C4-2B (cell line): Measurements from ENCODE around the gene SNED1.

Source experiments
- H3K27ac ChIP-seq: fragments of 450-650 bp; 2 replicates; pipeline ENCODE4 v1.5.1; 2017
- ZFX ChIP-seq: fragments of 450-650 bp; IDR thresholded peaks from 2 replicates; pipeline ENCODE4 v1.6.1; 2017
- TF ChIP-seq, protein P1 (sequence below): fragments of 450-650 bp; conservative IDR thresholded peaks from 2 replicates; pipeline ENCODE4 v1.5.1; 2017; ENCODE audit warnings: mild to moderate bottlenecking

SNED1 gene

DNA sequence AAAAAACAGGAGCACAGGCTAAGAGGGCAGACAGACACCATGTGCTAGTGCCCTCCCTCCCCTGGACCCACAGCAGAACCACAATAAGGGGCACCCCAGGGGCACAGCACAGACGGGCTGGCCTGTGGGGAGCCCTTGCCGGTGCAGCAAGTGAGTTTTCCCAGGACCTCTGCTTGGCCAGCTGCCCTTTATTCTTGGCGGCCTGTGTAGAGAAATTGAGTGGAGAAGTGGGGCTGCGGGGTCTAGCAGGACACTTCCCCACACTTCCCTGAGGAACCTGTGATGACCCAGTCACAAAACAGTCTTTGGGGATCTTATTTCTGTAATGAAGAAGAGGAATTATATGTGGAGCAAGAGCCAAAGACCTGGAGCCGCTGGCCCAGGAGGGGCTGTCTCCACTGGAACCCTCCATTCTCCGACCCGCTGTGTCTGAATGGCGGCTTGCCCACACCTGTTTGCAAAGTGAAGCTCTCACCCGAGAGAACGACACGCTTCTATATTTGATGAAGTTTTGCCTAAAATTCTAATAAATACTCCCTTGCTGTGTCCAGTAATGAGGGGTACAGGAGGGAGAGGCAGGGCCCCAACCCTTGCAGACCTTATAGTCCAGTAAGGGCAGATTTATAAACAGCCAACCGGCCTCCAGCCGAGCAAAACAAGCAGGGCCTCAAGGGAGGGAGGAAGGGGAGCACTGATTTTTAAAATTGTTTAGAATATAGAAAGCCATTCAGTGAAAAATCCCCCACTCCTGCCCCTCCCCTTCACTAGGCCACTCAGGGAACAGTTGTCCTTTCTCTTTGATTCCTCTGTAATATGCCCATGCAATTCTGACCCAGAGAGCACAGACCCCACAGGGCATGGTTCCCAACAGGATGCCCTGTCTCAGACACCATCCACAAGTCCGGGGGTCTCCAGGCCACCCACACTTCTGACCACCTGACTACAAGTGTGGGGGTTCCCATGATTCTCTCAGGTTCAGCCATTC, 44.7 kb upstream of the SNED1 start:
- H3K27ac ChIP-seq, result no peak overlapping the region
- TF ChIP-seq ZFX, result no peak
- TF ChIP-seq, protein P1, sequence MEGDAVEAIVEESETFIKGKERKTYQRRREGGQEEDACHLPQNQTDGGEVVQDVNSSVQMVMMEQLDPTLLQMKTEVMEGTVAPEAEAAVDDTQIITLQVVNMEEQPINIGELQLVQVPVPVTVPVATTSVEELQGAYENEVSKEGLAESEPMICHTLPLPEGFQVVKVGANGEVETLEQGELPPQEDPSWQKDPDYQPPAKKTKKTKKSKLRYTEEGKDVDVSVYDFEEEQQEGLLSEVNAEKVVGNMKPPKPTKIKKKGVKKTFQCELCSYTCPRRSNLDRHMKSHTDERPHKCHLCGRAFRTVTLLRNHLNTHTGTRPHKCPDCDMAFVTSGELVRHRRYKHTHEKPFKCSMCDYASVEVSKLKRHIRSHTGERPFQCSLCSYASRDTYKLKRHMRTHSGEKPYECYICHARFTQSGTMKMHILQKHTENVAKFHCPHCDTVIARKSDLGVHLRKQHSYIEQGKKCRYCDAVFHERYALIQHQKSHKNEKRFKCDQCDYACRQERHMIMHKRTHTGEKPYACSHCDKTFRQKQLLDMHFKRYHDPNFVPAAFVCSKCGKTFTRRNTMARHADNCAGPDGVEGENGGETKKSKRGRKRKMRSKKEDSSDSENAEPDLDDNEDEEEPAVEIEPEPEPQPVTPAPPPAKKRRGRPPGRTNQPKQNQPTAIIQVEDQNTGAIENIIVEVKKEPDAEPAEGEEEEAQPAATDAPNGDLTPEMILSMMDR, result no peak

DNA sequence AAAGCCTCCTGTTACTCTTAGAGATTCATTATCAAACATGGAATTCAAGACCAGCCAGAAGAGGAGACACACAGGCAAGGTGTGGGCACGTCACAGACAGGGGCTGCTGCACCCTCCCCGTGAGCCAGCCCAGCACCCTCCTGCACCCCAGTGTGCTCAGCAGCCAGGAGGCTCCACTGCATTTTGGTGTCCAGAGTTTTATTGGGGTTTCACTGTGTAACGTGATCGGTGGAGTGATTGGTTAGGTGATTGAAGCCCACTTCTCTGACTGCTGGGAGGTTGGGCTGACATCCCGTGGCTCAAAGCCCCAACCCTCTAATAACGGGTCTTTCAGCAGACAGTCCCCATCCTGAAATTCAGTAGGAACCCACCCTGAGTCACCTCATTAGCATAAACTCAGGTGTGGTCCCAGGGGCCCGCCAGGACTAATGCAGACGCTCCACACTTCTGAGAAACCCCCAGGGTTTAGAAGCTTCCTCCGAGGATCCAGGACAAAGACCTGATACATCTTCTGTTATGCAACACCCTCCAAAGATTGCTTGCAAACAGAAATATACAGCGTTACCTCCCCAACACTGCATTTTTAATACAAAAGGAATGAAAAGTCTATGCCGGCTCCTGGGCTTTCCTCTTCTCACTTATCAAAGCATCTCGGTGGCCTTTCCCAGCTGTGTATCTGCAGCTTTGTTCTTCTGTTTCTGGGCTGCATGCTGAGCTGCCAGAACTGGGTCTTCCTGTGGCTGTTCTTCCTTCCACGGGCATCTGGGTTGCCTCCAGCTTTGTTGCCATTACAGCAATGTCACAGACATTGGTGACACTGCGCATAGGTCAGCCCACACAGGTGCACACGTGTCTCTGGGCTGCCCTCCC, 43.7 kb upstream of the SNED1 start:
- TF ChIP-seq ZFX, result no peak
- TF ChIP-seq, protein P1, result no peak
- H3K27ac ChIP-seq, result no peak overlapping the region

DNA sequence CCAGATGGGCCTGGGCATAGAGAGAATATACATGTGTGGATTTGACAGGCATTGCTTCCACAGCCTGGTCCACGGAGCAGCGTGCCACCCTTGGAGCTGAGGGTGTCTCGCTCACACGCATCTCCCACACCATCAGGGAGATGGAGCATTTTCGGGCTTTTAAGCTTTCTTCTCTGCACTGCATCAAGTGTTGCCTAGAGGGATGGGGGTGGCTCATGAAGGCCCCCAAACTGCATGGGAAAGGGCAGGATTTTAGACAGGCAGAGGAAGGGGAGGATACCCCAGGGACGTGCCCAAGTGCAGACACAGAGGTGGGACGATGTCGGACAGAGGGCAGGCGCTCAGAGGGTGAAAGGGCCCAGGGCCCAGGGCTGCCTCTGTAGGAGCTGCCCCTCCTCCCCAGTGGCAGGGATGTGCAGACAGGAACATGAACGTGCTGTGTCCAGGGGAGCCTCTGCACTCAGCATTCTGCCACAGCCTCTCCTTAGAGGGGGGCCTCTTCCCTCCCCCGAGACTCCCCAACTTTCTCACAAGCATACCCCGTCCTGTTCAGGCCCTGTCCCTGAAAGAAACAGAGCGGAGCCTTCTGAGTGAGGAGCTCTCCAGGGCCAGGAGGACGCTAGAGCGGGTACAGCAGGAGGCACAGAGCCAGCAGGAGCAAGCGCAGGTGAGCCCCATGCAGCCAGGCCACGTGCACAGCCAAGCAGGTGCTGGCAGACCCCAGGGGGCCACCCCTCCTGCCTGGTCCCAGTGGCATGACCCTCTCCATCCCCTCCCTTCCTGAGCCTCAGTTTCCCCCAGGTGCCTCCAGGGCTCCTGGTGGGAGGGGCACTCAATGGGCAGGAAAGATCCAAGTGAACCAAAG, 42.9 kb upstream of the SNED1 start:
- no peak overlapping the region for H3K27ac ChIP-seq
- TF ChIP-seq, protein P1, result no peak

DNA sequence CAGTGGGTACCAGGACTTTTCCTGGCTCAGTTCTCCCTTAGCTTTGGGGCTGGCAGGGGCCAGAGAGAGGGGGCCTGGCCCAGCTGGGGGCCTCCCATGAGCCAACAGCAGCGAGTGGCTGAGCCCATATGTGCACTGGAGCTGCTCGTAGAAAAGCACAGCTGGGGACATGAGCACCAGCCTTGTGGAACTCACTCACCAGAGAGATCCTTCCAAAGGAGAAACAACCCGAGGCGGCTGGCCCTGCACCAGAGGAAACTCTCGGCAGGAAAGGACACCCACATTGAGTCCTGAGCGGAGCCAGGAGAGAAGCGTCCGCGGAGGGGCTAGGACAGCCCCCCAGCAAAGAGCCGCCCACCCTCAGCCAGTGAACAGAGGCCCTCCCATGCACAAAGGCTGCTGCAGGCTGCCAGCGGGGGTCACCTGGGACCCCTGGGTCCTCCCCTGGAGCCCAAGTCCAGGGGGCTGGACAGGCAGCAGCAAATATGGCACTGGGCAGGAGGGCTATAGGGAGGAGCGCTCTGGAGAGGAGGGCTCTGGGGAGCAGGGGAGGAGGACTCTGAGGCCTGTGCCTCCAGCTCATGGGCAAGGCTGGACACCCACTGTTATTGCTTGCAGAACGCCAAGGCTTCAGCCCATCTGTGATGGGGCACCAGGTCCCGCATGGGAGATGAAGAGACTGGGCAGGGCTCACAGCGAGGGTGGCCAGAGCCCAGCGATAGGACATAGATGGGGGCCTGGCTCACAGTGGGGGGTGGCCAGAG, 42.1 kb upstream of the SNED1 start:
- TF ChIP-seq ZFX, result no peak
- TF ChIP-seq, protein P1, result no peak
- no peak overlapping the region for H3K27ac ChIP-seq

DNA sequence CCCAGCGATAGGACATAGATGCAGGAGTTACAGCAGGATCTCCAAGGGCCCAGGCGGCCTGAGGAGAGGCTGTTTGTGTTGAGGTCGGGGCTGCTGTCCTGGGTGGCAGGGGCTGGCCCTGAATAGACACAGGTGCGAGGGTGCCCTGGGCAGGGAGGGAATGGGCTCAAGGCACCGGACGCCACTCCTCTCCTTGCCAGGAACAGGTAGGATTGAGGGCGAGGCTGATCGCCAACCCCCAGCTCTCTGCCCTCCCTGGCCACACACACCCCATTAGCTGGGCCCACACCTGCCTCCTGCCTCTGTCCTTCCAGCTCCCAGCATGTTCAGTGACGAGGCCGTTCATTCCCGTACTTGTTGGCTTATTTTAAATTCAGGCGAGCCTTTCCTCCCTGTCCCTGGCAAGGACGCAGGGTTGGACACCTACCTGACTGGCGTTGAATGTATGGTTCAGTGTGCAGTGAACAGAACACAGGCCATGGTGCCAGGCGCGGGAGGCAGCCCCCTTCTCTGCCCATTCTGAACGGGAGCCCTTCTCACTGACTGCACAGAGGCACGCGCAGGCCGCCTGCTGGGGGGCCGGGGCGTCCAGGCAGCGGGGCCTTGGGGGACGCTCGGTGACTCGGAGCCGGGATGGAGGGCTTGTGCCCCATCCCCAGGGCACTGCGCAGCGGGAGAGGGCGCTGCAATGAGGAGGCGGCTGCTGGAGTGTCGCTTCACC, 41.3 kb upstream of the SNED1 start:
- TF ChIP-seq, protein P1, result no peak
- no peak for TF ChIP-seq ZFX

More for the DNA sequence above, 41.3 kb upstream of the SNED1 start:
- no peak overlapping the region for H3K27ac ChIP-seq
